ENCODE measurements around the gene SPDL1.

The SPDL1 gene

DNA sequence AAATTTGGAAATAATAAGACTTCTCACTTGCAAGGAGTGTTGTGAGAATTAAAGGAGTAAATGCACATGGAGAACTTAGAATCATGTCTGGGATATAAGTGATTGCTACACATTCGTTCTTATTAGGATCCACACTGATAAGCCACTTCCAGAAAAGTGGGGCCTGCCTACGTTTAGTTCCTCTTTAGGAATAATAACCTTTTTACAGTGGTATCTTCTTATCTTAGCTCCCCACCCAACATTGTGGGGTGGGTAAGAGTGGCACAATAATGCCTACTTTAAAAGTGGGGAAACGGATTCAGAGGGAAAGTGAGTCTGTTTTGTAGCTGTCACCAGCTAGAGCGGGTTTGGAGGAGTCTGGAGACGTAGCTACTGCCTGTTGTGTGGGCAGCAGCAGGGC, 69.5 kb downstream of the SPDL1 start:
- H3K4me3 ChIP-seq (ENCODE audit: low read length): no peak overlapping the region
- DNase-seq (ENCODE audit: low read depth, low spot score): no peak
